ENCODE results near the gene HEMK1. TPM values are rescaled to one million over a fixed set of nuclear protein-coding genes. Genes with fewer than 3 reads are reported as not detected.

The HEMK1 gene
- total and polyA plus RNA-seq, 2 donors (not counting 3 experiments of a cell fraction or from before 2014, with no cell fraction given), result 14.2 to 15.2 TPM

DNA sequence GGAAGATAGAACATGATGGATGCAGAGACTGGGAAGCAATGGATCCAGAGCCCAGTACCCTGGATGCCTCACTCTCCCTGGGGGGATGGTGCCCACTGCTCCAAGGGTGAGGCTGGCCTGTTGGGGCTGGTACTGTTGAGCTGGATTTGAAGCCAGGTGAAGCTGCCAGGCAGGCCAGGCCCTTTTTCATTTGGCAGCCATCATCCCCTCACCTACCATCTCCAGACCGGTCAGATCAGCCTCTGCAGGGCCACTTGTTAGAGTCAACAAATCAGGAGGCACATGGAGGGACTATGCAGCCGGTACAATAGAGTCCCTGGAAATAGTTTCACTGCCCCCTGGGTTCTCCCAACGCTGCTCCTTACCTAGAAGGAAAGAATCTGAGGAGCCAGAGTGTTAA is 53.6 kb downstream of the HEMK1 start:
- Histone ChIP-seq H3K9me3 (replicated peaks; ENCODE audit: control insufficient read depth, insufficient read depth, low read length) (no peaks in the 10 kb centered on the region), H2AFZ (ENCODE audit: low read depth, low read length) (no peak overlapping the region), H3K79me2 (ENCODE audit: control insufficient read depth, insufficient read depth, low read length) (no peaks in the 10 kb centered on the region), H3K9me1 (replicated peaks; ENCODE audit: control insufficient read depth, extremely low read depth, insufficient read depth, low read length) (no peaks in the 10 kb centered on the region), H3K4me1 (ENCODE audit: control insufficient read depth, extremely low read depth, insufficient read depth, low read length) (peaks cover 7% of the 10 kb centered on the region), H3K27ac (ENCODE audit: insufficient read depth, low read depth, low read length) (no peak overlapping the region), H3K4me2 (ENCODE audit: insufficient read depth, low read length) (no peak overlapping the region), H3K27me3 (ENCODE audit: control insufficient read depth in 2 of 2, insufficient read depth in 2 of 2, low read length in 2 of 2) (no peaks in the 10 kb centered on the region), H3K36me3 (ENCODE audit: control insufficient read depth in 2 of 2, extremely low read depth in 1 of 2, insufficient read depth in 2 of 2, low read length in 2 of 2) (no peaks in the 10 kb centered on the region), H3K9ac (replicated peaks; ENCODE audit: extremely low read depth, insufficient read depth, low read length) (no peak overlapping the region), H3K4me3 (replicated peaks in 1 of 3; ENCODE audit: insufficient read depth in 1 of 3, low read depth in 1 of 3, low read length in 3 of 3) (no peak overlapping the region), H4K20me1 (replicated peaks; ENCODE audit: control insufficient read depth, extremely low read depth, insufficient read depth, low read length) (no peaks in the 10 kb centered on the region)
- BruUV-seq (replicated peaks), result no TSS peak
- intact Hi-C loops (cut with micrococcal nuclease), result no loop called here
- TF ChIP-seq, protein P1, sequence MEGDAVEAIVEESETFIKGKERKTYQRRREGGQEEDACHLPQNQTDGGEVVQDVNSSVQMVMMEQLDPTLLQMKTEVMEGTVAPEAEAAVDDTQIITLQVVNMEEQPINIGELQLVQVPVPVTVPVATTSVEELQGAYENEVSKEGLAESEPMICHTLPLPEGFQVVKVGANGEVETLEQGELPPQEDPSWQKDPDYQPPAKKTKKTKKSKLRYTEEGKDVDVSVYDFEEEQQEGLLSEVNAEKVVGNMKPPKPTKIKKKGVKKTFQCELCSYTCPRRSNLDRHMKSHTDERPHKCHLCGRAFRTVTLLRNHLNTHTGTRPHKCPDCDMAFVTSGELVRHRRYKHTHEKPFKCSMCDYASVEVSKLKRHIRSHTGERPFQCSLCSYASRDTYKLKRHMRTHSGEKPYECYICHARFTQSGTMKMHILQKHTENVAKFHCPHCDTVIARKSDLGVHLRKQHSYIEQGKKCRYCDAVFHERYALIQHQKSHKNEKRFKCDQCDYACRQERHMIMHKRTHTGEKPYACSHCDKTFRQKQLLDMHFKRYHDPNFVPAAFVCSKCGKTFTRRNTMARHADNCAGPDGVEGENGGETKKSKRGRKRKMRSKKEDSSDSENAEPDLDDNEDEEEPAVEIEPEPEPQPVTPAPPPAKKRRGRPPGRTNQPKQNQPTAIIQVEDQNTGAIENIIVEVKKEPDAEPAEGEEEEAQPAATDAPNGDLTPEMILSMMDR (IDR thresholded peaks at IDR 0.05; ENCODE audit: extremely low read depth in 1 of 2, insufficient read depth in 1 of 2, low read depth in 1 of 2, low read length in 2 of 2), result no peak
- TF ChIP-seq MYC (IDR thresholded peaks at IDR 0.05; ENCODE audit: low read depth, low read length) (no peak), POLR2A (IDR thresholded peaks at IDR 0.05; ENCODE audit: low read depth, low read length) (no peak), POLR2AphosphoS5 (IDR thresholded peaks at IDR 0.05; ENCODE audit: insufficient read depth, low read depth, low read length) (no peak), GATA2 (IDR thresholded peaks at IDR 0.05; ENCODE audit: insufficient read depth, insufficient read length, low read depth, low read length) (no peak), EZH2 (IDR thresholded peaks at IDR 0.05; ENCODE audit: borderline replicate concordance, low read depth, low read length, severe bottlenecking) (no peak), JUN (IDR thresholded peaks at IDR 0.05; ENCODE audit: borderline replicate concordance, insufficient read depth, insufficient read length, low read depth) (no peak), FOS (IDR thresholded peaks at IDR 0.05; ENCODE audit: borderline replicate concordance, insufficient read depth, low read length) (no peak)
- TF ChIP-seq, protein P2, sequence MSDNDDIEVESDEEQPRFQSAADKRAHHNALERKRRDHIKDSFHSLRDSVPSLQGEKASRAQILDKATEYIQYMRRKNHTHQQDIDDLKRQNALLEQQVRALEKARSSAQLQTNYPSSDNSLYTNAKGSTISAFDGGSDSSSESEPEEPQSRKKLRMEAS (IDR thresholded peaks at IDR 0.05; ENCODE audit: insufficient read depth, insufficient read length), result no peak
- ChIA-PET POLR2A (no interaction called here), CTCF (no interaction called here)
- DNase-seq (ENCODE audit: low read depth, low spot score) (no peak), FAIRE-seq (no peak)
- dilution Hi-C loops (cut with MboI; ENCODE audit: extremely low pct_ligation_motif_present, low sequenced_read_pairs), result no loop called here
